K562 (cell line): ENCODE data around the gene DDIT3. TPM values are rescaled to one million over a fixed set of nuclear protein-coding genes. Genes with fewer than 3 reads are reported as not detected.
A peak's percentile ranks its signal among the peaks of the same experiment; 100 is the strongest.

Experiments
- ATAC-seq: fragments of 200-7000 bp; cut with Tn5 transposase; 3 replicates; pipeline ENCODE4 v1.9.1; 2020; ENCODE audit warnings: moderate library complexity
- BruUV-seq: library from RNA; stranded (reverse); fragments of 400-500 nt; replicated peaks from 2 replicates; lab custom pipeline; 2021; lab: Mats Ljungman, UMichigan
- CTCF ChIA-PET: fragments of 300-600 bp; formaldehyde crosslinking; extraction: SDS; loops from one replicate; lab custom pipeline; 2021; ENCODE audit warnings: low intra/inter-chr PET ratio; lab: Yijun Ruan, JAX
- POLR2A ChIA-PET: fragments of 300-600, 350-650 bp; sonication (Branson Sonifier 250); formaldehyde crosslinking; extraction: SDS; loops from one replicate; lab custom pipeline; 2021; ENCODE audit warnings: antibody characterized with exemption, inconsistent platforms; lab: Yijun Ruan, JAX
- DNase-seq, 4 experiments: peaks; one replicate each; pipeline versions ENCODE4 v3.0.0 to v3.0.0-alpha.2; 2011 to 2018; ENCODE audit warnings: low spot score in 3 of 4, mixed read lengths in 3 of 4; ENCODE audit errors: extremely low read depth in 1 of 4
- FAIRE-seq: peaks from 2 replicates; lab custom pipeline; 2011; peaks lifted over from hg19 to GRCh38; lab: Jason Lieb, UNC
- H2AFZ ChIP-seq: 2 replicates; pipeline ENCODE4 v1.6.0; 2011; ENCODE audit warnings: low read depth, low read length, control low read depth, inconsistent platforms
- H3K27ac ChIP-seq: fragments of 200-600 bp; 3 replicates; pipeline ENCODE4 v1.8.0; 2011; ENCODE audit warnings: low read depth, mild to moderate bottlenecking, control low read depth, inconsistent platforms, low read length, moderate library complexity, mixed read lengths; ENCODE audit errors: extremely low read depth
- H3K27me3 ChIP-seq, 2 experiments: fragments of 300-600 bp in 1 of 2; 2 replicates in 1 of 2; 3 replicates in 1 of 2; pipeline versions ENCODE4 v1.6.0 to v1.8.0; 2011; ENCODE audit warnings: inconsistent platforms in 2 of 2, low read length in 2 of 2, mild to moderate bottlenecking in 1 of 2, mixed read lengths in 1 of 2, moderate library complexity in 1 of 2; ENCODE audit not compliant: control insufficient read depth in 2 of 2, insufficient read depth in 2 of 2
- H3K36me3 ChIP-seq: fragments of 300-600 bp; 3 replicates; pipeline ENCODE4 v1.8.0; 2011; ENCODE audit warnings: mild to moderate bottlenecking, low read length, inconsistent platforms; ENCODE audit not compliant: control insufficient read depth, insufficient read depth
- H3K4me1 ChIP-seq, 2 experiments: fragments of 200-600 bp in 1 of 2; replicated peaks in 1 of 2; 2 replicates in 1 of 2; 3 replicates in 1 of 2; pipeline versions ENCODE4 v1.5.1 to v1.8.0; 2011; ENCODE audit warnings: inconsistent platforms in 2 of 2, low read length in 2 of 2, mild to moderate bottlenecking in 1 of 2, mixed read lengths in 1 of 2, moderate library complexity in 1 of 2; ENCODE audit not compliant: control insufficient read depth in 2 of 2, insufficient read depth in 2 of 2
- H3K4me2 ChIP-seq: 2 replicates; pipeline ENCODE4 v1.6.1; 2011; ENCODE audit warnings: low read length, control low read depth, inconsistent platforms, mixed read lengths; ENCODE audit not compliant: insufficient read depth
- H3K4me3 ChIP-seq: fragments of 200-600 bp; sonication (generic), shearing (Covaris generic); 2 replicates; pipeline ENCODE4 v1.5.1; 2016; ENCODE audit warnings: control low read depth, inconsistent platforms
- H3K79me2 ChIP-seq: fragments of 200-600 bp; 3 replicates; pipeline ENCODE4 v1.8.0; 2011; ENCODE audit warnings: low read length, inconsistent platforms; ENCODE audit not compliant: control insufficient read depth, insufficient read depth
- H3K9ac ChIP-seq, 2 experiments: 2 replicates each; pipeline versions ENCODE4 v1.6.0 to v1.6.1; 2011; ENCODE audit warnings: low read depth in 2 of 2, low read length in 2 of 2, control low read depth in 1 of 2, inconsistent platforms in 1 of 2, mild to moderate bottlenecking in 1 of 2, mixed read lengths in 1 of 2; ENCODE audit not compliant: insufficient read depth in 1 of 2
- H3K9me1 ChIP-seq: one replicate; pipeline ENCODE4 v1.6.0; 2011; ENCODE audit warnings: inconsistent platforms, mild to moderate bottlenecking, low read length, moderate library complexity; ENCODE audit not compliant: control insufficient read depth, insufficient read depth
- H3K9me3 ChIP-seq: replicated peaks from 2 replicates; pipeline ENCODE4 v1.5.1; 2011; ENCODE audit warnings: low read depth, low read length, inconsistent platforms; ENCODE audit not compliant: control insufficient read depth, insufficient read depth
- H4K20me1 ChIP-seq: replicated peaks from 2 replicates; pipeline ENCODE4 v1.6.1; 2011; ENCODE audit warnings: low read length, inconsistent platforms, mixed read lengths; ENCODE audit not compliant: control insufficient read depth, insufficient read depth
- GABPB2 ChIP-seq: fragments of 250-450 bp; sonication (Bioruptor Pico); conservative IDR thresholded peaks from 2 replicates; pipeline ENCODE4 v1.5.1; 2021; ENCODE audit warnings: mild to moderate bottlenecking
- KAT8 ChIP-seq: fragments of 450-650 bp; IDR thresholded peaks from 2 replicates; pipeline ENCODE4 v1.6.1; 2016; ENCODE audit warnings: low read depth, mild to moderate bottlenecking
- NUFIP1 ChIP-seq: fragments of 450-650 bp; IDR thresholded peaks from 2 replicates; pipeline ENCODE4 v1.6.1; 2018; ENCODE audit not compliant: partially characterized antibody
- POLR2G ChIP-seq: fragments of 200-400 bp; formaldehyde crosslinking; IDR thresholded peaks from 2 replicates; pipeline ENCODE4 v1.6.1; 2017; ENCODE audit warnings: low read depth, mild to moderate bottlenecking, antibody characterized with exemption, low read length, moderate library complexity
- RBFOX2 ChIP-seq: fragments of 200-400 bp; formaldehyde crosslinking; IDR thresholded peaks from 2 replicates; pipeline ENCODE4 v1.6.1; 2017; ENCODE audit warnings: low read depth, mild to moderate bottlenecking, low read length, moderate library complexity
- RBM14 ChIP-seq: fragments of 200-400 bp; formaldehyde crosslinking; IDR thresholded peaks from 2 replicates; pipeline ENCODE4 v1.6.1; 2018; ENCODE audit warnings: low read depth, mild to moderate bottlenecking, low read length, moderate library complexity, borderline replicate concordance; ENCODE audit not compliant: insufficient read depth
- SMAD1 ChIP-seq: fragments of 150-350 bp; IDR thresholded peaks from 2 replicates; pipeline ENCODE4 v1.6.1; 2014; ENCODE audit warnings: low read length, low read depth; ENCODE audit not compliant: partially characterized antibody
- SMARCC2 ChIP-seq: fragments of 450-650 bp; IDR thresholded peaks from 2 replicates; pipeline ENCODE4 v1.6.1; 2017; ENCODE audit warnings: antibody characterized with exemption, moderate library complexity, mild to moderate bottlenecking, low read depth
- SREBF1 ChIP-seq: fragments of 150-350 bp; IDR thresholded peaks from 2 replicates; pipeline ENCODE4 v1.6.1; 2014; ENCODE audit warnings: antibody characterized with exemption, low read depth, low read length, borderline replicate concordance
- TCF15 ChIP-seq: fragments of 250-450 bp; sonication (Bioruptor Pico); IDR thresholded peaks from 2 replicates; pipeline ENCODE4 v1.8.0; 2022; ENCODE audit warnings: moderate library complexity, mild to moderate bottlenecking, inconsistent platforms
- WGBS: fragments of 100-300 bp; shearing (Covaris generic); methylation state at CpG from one replicate; pipeline ENCODE4 v1.1.6; 2016; ENCODE audit warnings: low coverage, mixed read lengths; ENCODE audit not compliant: insufficient coverage; ENCODE audit errors: missing lambda C conversion rate; 5-methylcytosine and 5-hydroxymethylcytosine counted together
- in situ Hi-C: fragments of 300-500 bp; cut with MboI; formaldehyde crosslinking; loops from 4 replicates; pipeline ENCODE4 v1.15.0; 2018; ENCODE audit warnings: inconsistent platforms, mixed read lengths
- intact Hi-C: fragments of 100-400 bp; cut with micrococcal nuclease; formaldehyde crosslinking; loops from 2 replicates; pipeline ENCODE4 v1.14.2; 2022
- polyA plus RNA-seq, 8 experiments: library from polyadenylated mRNA; depleted of rRNA in 4 of 8; stranded (reverse) in 5 of 8; unstranded in 3 of 8; fragments of >200 nt; fragmentation: Nextera tagmentation in 2 of 8; fragmentation: Illumina TruSeq in 1 of 8; extraction: Ambion mirVana in 2 of 8; extraction: Trizol in 1 of 8; gene quantifications; 2 replicates each; pipeline versions ENCODE4 v1.2.1 to v1.2.3, GENCODE V29; 2011 to 2014; ENCODE audit warnings: inconsistent platforms in 1 of 8, missing spikeins in 1 of 8
- total RNA-seq, 7 experiments: library from RNA; depleted of rRNA in 6 of 7; stranded (reverse); fragments of >200 nt in 6 of 7; fragmentation: Illumina TruSeq in 2 of 7; extraction: Trizol in 2 of 7; gene quantifications; 2 replicates each; pipeline versions ENCODE4 v1.2.1 to v1.2.3, GENCODE V29; 2011 to 2021; ENCODE audit warnings: low replicate concordance in 1 of 7

The DDIT3 gene
- total and polyA plus RNA-seq, 9 of the 15 experiments (the other 6 are each of a cell fraction or from before 2014, with no cell fraction given): 59.1 to 272 (median 89.9) TPM

- in situ Hi-C loops: no loop called here
- ChIA-PET CTCF (no interaction called here), POLR2A (interaction anchor here (0.8 to 10.8 kb wide), 4 partner anchors 11 to 51 kb away, joined by 3 to 225 read pairs (median 6); partner anchors contain the start of gene DCTN2)
- no peak for FAIRE-seq
- H3K36me3 ChIP-seq: peaks cover 89% of the 10 kb centered on the region; the same call in 2 of the 3 replicates
- no peak overlapping the region for H2AFZ ChIP-seq
- no peak overlapping the region for H3K4me3 ChIP-seq
- no peak for DNase-seq
- BruUV-seq: no TSS peak
- no peaks in the 10 kb centered on the region for H3K27me3 ChIP-seq
- no peaks in the 10 kb centered on the region for H4K20me1 ChIP-seq
- peaks cover 18 to 31% of the 10 kb centered on the region in 2 experiments for H3K4me1 ChIP-seq
- 88% methylated on average over 5 of the region's 12 CpGs for WGBS
- no peak for ATAC-seq
- no peak overlapping the region for H3K9ac ChIP-seq
- no peak overlapping the region for H3K27ac ChIP-seq
- H3K79me2 ChIP-seq: peaks cover 24% of the 10 kb centered on the region
- TF ChIP-seq SREBF1 (no peak), SMARCC2 (no peak), GABPB2 (CRISPR knock-in tag) (no peak), KAT8 (no peak), SMAD1 (no peak), POLR2G (peak; percentile 67), NUFIP1 (no peak), RBFOX2 (peak; percentile 54; the same call in 1 of the 2 replicates), RBM14 (no peak), TCF15 (CRISPR knock-in tag) (no peak)
- no peak overlapping the region for H3K4me2 ChIP-seq
- H3K9me3 ChIP-seq: no peaks in the 10 kb centered on the region
- H3K9me1 ChIP-seq: no peaks in the 10 kb centered on the region
- intact Hi-C loops: no loop called here
These were observed 7.9 kb upstream of the DDIT3 start for GRCh38 chr12:57528176-57528575.
